GM19372 (cell line): ENCODE results near the gene NPHS1.

Source experiments
- ATAC-seq: cut with Tn5 transposase; IDR thresholded peaks from one replicate; pipeline ENCODE4 v1.9.1; 2021; ENCODE audit warnings: mild to moderate bottlenecking, low read depth, moderate library complexity; ENCODE audit not compliant: unreplicated experiment

NPHS1 gene

GRCh38 chr19:35789978-35790944, 62.0 kb downstream of the NPHS1 start:
- ATAC-seq: no peak

GRCh38 chr19:35789195-35789977, 62.9 kb downstream of the NPHS1 start:
- ATAC-seq: no peak

DNA sequence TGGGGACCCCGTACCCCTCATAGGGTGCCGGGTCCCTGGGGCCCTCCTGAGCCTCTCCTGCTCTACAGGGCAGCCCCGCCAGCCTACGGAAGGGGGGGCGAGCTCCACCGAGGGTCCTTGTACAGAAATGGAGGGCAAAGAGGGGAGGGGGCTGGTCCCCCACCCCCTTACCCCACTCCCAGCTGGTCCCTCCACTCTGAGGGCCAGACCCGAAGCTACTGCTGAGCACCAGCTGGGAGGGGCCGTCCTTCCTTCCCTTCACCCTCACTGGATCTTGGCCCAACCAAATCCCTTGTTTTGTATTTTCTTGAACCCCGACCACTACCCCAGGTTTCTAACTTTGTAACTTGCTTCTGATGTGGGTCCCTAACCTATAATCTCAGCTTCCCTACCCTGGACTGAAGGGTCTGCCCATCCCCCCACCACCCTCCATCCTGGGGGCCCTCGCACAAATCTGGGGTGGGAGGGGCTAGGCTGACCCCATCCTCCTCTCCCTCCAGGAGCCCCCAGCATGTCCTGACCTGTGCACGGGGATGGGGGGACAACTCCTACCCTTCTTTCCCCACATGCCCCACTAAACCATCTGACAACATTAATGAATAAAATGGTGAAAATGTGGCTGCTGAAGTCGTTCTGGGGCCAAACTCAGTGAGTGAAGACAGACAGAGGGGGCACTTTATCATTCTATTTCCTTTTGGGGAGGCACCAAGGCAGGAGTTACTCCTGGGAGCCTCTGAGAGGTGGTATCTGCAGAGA, 63.9 kb downstream of the NPHS1 start:
- no peak for ATAC-seq

DNA sequence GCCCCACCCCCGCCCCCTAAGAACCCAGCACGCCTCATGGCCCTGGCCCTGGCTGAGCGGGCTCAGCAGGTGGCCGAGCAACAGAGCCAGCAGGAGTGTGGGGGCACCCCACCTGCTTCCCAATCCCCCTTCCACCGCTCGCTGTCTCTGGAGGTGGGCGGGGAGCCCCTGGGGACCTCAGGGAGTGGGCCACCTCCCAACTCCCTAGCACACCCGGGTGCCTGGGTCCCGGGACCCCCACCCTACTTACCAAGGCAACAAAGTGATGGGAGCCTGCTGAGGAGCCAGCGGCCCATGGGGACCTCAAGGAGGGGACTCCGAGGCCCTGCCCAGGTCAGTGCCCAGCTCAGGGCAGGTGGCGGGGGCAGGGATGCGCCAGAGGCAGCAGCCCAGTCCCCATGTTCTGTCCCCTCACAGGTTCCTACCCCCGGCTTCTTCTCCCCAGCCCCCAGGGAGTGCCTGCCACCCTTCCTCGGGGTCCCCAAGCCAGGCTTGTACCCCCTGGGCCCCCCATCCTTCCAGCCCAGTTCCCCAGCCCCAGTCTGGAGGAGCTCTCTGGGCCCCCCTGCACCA, 65.0 kb downstream of the NPHS1 start:
- ATAC-seq: no peak

- ATAC-seq: no peak
Observed at GRCh38 chr19:35786299-35787160, 65.8 kb downstream of the NPHS1 start.

GRCh38 chr19:35785339-35785627, 67.0 kb downstream of the NPHS1 start:
- ATAC-seq: no peak

GRCh38 chr19:35784503-35785338, 67.6 kb downstream of the NPHS1 start:
- no peak for ATAC-seq

GRCh38 chr19:35783469-35784434, 68.6 kb downstream of the NPHS1 start:
- ATAC-seq: no peak

- ATAC-seq: no peak
Observed at GRCh38 chr19:35782589-35782988, 69.7 kb downstream of the NPHS1 start.

DNA sequence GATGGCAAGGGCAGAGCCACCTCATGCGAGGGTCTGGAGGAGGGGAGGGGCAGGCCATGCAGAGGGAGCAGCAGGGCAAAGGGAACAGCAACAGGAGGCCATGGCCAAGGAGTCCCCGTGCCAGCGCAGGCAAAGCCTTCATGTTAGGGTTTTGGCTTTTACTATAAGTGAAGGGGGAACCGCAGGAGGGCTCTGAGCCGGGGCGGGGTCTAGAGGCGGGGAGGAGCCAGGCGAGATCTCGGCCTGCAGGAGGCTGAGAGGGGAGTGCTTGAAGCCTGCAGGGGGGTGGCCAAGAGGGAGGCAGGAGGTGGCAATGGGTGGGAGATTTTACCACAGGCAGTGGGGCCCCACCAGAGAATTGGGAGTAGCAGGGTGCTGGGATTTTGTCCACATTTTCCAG, 70.7 kb downstream of the NPHS1 start:
- no peak for ATAC-seq

DNA sequence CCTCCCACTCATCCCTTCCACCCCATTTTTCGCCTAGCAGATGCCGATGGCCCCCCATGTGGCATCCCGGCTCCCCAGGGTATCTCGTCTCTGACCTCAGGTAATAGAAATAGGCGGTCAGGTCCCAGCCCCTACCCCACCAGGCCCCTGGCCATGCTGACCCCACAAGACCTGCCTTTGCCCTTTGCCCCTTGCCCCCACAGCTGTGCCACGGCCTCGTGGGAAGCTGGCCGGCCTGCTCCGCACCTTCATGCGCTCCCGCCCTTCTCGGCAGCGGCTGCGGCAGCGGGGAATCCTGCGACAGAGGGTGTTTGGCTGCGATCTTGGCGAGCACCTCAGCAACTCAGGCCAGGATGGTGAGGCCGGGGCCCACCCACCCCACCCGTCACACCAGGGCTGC, 71.6 kb downstream of the NPHS1 start:
- ATAC-seq: no peak

DNA sequence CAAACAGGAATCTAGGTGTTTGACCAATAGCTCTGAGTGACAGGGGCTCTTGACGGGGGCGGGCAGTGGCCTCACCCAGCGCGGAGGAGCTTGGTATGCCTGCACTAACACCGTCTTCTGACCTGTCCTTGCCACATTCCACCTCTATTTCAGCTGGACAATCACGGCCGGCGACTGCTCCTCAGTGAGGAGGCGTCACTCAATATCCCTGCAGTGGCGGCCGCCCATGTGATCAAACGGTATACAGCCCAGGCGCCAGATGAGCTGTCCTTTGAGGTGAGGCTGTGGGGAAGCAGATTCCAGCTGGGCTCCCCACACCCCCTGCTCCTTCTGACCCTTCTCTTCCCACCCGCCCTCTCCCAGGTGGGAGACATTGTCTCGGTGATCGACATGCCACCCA, 72.2 kb downstream of the NPHS1 start:
- ATAC-seq: no peak

DNA sequence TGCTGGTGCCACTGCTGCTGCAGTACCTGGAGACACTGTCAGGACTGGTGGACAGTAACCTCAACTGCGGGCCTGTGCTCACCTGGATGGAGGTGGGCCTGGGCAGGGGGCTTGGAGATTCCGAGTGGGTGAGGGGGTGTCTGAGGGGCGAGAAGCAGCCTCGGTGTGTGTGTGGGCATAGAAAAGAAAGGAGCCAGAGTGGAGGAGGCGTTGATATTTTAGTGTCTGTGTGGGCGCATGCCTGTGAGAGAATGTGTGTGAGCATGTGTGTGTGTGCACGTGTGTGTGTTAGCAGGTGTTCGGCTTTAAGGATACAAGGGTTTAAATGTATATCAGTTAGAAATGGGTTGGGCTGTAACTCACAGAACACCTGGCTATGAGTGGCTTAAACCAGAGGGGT, 73.3 kb downstream of the NPHS1 start:
- no peak for ATAC-seq

GRCh38 chr19:35777961-35778360, 74.3 kb downstream of the NPHS1 start:
- ATAC-seq: no peak

GRCh38 chr19:35777086-35777841, 75.0 kb downstream of the NPHS1 start:
- ATAC-seq: no peak

DNA sequence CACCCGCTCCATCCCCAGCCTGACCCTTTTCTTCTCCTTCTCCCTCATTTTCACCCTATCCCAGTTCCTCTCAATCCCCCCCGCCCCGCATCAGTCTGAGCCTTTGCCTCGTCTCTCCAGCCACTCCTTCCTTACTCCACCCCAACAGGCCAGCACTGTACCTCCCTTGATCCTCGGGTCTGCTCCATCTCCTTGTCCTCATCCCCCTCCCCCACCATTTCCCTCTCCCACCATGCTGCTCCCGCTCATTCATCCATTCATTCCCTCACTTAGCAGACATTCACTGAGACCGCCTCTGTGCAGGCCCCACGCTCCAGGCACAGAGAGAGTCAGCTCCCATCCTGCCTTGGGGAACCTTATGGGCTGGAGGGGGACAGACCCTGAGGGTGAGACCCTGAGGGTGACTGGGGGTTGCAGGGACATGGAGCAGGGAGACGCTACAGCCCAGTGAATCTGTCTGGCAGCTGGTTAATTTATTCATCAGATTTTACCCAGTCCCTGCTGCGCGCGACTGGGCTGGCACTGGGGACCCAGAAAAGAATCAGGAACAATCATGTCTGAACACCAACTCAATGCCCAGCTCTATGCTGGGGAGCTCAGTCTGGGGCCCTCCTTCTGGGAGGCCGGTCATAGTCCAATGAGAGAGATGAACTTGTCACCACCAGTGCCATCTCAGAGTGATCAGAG, 76.1 kb downstream of the NPHS1 start:
- ATAC-seq: no peak
